HG02642 (cell line): Measurements from ENCODE around the gene MOB1A.
"Not testable (repeated sequence)": the region's sequence is repeated elsewhere in the genome, so short reads cannot be mapped to it uniquely, and the experiment has no call there.

ENCODE experiments used
- ATAC-seq: cut with Tn5 transposase; IDR thresholded peaks from one replicate; pipeline ENCODE4 v1.9.1; 2021; ENCODE audit warnings: mild to moderate bottlenecking; ENCODE audit not compliant: unreplicated experiment, poor library complexity

The MOB1A gene

DNA sequence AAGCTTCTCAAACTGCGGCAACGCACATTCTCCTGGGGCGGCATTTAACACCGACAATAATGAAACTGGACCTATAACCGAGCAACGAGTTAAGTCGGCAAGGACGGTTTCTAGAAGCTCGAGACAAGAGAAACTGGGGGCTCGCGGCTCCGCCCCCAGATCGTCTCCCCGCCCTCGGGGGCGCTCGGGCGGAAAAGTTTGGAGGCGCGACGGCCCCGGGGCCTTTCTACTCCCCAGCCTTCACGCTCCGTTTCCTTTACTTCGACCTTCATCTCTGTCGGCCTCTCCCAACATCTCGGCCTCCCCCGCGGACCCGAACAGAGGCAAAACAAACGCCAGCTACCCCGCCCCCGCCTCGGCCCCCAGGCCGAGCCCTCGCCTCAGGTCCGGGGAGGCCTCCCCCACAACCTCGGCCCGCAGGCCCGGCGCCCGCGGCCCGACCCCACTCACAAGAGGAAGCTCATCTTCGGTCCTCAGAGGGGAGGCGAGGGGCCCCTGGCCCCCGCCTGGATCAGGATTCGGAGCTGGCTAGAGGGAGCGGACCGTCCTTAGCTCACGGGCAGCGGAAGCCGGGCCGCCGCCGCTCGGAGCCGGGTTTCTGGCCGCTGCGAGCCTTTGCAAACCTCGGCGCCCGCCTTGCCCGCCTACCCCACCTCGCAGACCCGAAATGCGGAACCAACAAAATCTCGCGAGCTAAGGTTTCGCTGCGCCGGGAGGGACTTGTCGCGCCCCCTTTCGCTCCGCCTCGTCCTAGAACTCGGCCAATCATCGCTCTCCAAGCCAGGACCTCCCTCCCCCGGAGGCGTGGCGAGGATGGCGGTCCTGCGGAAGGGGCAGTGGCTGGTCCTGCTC lies at the start of gene MOB1A:
MOB1A (minus strand) TSS at position 669 of the 852 bp plus-strand sequence; CDS start at position 464, 205 bp downstream.
- ATAC-seq = peak; percentile 87

GRCh38 chr2:74227646-74228045 lies 49.0 kb upstream of the MOB1A start:
- ATAC-seq = no peak

- no peak for ATAC-seq
These were observed 48.1 kb upstream of the MOB1A start for GRCh38 chr2:74226648-74227213.

DNA sequence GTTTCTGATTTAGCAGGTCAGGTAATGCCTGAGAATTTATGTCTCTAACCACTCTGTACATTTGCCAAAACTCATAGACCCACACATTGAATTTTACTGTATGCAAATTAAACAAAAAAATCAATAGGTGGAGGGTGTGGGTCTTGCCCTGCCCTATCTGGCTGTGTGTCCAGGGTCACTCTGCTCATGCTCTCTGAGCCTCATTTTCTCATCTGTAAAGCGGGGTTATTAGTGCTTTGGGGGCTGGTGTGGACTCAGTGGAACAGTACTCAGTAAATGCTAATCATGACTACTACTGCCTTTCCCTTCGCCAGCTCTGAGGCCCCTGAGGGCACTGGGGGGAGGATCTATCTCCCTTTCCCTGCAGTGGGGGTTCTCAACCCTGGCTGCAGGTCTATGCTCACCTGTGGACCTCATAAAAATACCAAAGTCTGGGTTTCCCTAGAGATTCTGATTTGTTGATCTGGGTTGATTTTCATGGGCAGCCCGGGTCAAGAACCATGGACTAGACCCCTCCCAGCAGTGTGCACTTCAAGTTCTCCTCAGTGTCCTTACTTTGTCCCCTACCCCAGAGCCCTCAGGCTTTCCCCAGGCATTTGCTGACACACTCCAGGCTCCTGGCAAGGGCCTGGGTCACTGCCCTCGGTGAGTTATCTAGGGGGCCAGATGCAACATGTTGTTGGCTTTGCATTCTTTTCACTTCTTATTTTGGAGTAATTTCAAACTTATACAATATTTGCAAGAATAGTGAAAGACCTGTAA lies 47.2 kb upstream of the MOB1A start:
- ATAC-seq = no peak

GRCh38 chr2:74223941-74224770 lies 45.5 kb upstream of the MOB1A start:
- ATAC-seq = no peak

DNA sequence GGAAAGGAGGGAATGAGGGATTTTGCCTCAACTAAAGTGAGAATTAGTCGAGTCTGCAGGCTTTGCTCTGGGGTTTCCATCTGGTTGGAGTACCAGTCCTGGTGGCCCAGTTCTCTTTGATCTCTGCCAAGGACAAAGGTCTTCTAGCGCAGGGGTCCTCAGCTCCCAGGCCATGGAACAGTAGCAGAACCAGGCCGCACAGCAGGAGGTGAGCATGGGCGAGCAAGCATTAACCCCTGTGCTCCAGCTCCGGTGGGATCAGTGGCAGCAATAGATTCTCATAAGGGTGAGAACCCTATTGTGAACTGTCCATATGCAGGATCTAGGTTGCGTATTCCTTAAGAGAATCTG lies 43.6 kb upstream of the MOB1A start:
- no peak for ATAC-seq

DNA sequence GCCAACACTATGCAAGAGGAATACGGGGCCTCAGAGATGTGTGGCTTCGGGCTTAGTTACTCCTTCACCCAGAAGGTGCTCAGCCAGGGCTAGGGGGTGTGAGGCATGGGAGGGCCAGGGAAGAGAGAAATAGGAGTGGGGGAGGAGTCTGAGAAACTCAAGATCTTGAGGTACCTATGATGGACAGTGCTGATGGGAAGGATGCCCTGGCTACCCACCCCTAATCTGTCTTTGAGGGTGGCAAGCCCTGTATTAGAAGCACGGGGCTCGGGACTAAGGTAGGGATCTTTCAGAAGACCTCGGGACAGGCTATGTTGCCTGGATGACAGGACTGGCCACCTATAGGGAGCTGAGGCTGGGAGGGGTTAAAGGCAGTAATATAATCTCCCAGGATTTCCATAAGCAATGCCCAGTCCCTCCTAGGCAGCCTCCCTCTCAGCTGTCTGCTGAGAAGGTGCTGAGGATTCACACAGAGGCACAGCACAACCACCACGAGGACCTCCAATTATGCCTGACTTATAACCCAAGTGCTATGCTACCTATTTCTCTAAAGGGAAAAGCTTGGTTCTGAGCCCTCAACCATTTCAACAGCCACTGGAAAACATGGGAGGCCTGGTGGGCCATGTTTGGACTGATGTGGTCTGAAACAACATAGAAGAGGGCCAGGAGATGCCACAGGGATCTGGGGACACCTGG lies 43.1 kb upstream of the MOB1A start:
- no peak for ATAC-seq

DNA sequence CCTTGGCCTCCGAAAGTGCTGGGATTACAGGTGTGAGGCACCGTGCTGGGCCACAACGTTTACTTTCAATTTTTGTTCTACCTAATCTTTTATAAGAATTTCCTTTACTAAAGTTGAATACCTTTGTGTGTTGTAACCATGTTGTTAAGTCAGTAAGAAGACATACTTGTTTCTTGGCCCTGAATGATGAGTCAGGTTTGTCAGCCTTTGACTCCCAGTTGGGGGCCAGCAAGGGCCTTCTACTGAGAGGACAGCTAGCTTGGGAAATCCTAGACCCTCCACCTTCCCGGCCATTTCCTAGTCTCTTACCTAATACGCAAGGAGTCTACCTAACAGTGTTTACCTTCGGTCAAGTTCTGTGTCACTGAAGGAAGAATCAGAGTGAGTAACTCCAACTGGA lies 42.4 kb upstream of the MOB1A start:
- no peak for ATAC-seq

- ATAC-seq = no peak
These were observed 41.3 kb upstream of the MOB1A start for GRCh38 chr2:74219846-74220486.

DNA sequence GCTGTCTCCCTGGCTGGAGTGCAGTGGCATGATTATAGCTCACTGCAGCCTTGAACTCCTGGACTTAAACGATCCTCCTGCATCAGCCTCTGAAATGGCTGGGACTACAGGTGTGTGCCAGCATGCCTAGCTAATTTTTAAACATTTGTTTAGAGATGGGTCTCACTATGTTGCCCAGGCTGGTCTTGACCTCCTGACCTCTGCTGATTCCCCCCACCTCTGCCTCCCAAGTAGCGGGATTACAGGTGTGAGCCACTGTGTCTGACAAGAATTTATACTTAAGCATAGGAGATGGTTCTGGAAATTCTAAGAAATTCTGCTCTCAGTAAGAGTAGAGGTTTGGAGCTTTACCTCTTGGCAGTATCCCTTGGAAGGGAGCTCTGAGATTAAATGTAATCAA lies 38.0 kb upstream of the MOB1A start:
- no peak for ATAC-seq

DNA sequence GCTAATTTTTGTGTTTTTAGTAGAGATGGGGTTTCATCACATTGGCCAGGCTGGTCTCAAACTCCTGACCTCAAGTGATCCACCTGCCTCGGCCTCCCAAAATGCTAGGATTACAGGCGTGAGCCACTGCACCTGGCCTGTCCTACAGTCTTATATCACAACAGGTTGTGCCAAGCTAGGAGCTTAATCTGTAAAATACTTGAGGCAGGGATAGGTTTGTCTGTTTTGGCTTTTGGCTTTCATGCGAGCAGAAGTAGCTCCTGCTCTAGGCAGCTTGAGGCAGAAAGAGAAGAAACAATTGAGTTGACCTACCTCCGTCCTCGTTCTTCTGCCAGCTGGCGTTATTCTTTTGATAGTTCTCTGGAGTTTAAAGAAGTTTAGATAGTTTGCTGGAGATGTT lies 37.1 kb upstream of the MOB1A start:
- ATAC-seq = not testable (repeated sequence)

DNA sequence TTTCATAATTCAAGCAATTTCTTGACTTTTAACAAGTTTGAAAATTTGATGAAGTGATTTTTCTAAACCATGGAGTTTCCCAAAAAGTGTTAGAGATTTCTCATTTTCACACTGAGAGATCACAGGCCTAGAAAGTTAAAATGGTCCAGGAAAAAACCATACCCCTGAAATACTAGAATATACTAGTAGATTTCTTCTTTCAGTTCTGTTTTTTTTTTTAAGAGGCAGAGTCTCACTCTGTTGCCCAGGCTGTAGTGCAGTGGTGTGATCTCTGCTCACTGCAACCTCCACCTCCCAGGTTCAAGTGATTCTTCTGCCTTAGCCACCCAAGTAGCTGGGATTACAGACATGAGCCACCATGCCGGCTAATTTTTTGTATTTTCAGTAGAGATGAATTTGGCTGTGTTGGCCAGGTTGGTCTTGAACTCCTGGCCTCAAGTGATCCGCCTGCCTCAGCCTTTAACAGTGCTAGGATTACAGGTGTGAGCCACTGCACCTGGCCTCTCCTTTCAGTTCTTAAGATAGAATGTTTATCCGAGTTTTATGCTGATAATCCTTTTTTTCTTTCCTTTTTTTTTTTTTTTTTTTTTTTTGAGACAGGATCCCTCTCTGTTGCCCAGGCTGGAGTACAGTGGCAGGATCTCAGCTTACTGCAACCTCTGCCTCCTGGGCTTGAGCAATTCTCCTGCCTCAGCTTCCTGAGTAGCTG lies 34.2 kb upstream of the MOB1A start:
- no peak for ATAC-seq

DNA sequence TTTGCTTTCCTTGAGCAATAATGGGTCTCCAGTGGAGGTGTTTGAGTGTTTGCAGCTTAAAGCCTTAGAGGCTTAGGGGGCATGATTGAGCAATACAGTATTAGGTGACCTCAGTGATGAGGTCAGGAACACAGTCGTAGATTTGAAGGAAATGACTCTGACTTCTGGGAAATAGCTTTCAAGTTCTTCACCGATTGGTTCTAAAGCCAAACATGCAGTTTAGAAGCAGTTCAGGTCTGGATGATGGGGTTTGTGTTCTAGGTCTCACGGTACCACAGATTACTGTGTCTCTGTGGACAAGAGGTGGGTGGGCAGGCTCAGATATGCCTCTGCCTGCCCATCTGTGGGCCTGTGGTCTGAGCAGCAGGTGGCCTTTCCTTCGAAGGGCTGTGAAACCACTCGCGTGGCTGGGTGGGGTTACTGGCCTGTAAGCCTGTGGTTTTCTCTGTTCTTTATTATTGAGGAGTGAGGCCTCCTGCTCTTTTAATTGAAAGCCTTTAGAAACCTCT lies 27.6 kb upstream of the MOB1A start:
- peak; percentile 79 for ATAC-seq

GRCh38 chr2:74205596-74205995 lies 26.9 kb upstream of the MOB1A start:
- no peak for ATAC-seq

DNA sequence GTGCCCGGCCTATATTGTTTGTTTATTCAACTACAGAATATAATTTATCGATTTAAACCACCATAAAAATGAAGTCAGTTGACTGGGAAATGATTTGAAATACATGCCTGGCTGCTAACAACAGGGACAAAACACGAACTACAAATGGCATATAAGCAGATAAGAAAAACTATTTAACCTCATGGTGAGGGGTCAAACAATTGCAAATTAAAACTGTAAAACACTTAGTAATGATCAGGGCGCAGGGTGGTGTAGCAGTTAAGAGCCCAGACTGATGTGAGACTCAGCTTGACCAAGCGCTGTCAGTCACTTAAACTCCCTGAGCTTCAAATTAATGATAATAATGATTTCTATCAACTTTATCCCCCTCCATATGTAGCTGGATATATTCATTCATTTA lies 26.4 kb upstream of the MOB1A start:
- ATAC-seq = no peak

DNA sequence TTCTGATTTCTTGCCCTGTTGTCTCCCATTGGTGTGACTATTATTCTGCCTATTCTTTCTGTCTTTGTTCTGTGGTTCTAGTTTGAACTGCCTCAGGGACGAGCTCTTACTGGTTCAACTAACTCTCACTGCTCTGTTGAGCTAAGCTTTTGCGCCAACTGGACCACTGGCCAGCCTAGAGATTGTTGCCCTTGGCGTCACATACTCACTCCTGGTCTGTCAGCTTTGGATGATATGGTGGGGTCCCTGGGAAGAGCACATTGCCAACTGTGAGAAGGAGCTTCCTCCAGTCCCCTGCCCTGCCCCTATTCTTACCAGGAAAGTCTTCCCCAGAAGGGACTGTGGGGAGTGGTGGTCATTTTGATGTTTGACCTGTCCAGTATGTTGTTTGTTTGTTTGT lies 25.8 kb upstream of the MOB1A start:
- no peak for ATAC-seq

- ATAC-seq = no peak
These were observed 22.9 kb upstream of the MOB1A start for GRCh38 chr2:74201596-74201995.

DNA sequence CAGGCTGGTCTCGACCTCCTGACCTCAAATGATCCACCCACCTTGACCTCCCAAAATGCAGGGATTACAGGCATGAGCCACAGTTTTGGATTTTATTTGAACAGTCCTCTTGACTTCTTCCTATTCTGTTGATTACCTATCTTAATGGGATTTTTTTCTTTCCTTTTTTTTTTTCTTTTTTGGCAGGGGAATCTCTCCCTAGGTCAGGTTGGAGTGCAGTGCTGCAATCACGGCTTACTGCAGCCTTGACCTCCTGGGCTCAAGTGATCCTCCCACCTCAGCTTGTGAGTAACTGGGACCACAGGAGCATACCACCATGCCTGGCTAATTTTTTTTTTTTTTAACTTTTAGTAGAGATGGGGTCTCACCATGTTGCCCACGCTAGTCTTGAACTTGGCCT lies 22.5 kb upstream of the MOB1A start:
- no peak for ATAC-seq

- no peak for ATAC-seq
These were observed 21.2 kb upstream of the MOB1A start for GRCh38 chr2:74199871-74200305.
